B cell (primary cell): ENCODE measurements around the gene L3MBTL4. TPM values are rescaled to one million over a fixed set of nuclear protein-coding genes. Genes with fewer than 3 reads are reported as not detected.

ENCODE experiments used
- ATAC-seq: fragments of 200-7000 bp; cut with Tn5 transposase; one replicate; pipeline ENCODE4 v1.10.0; 2021; ENCODE audit warnings: low read depth, mild to moderate bottlenecking, moderate number of reproducible peaks, moderate library complexity
- CTCF ChIA-PET: fragments of 350-600 bp; sonication (Branson Sonifier 250); formaldehyde crosslinking; loops from one replicate; lab custom pipeline; 2021; ENCODE audit warnings: antibody characterized with exemption, inconsistent platforms; lab: Charles Lee
- POLR2A ChIA-PET: fragments of 350-600 bp; sonication (Branson Sonifier 250); formaldehyde crosslinking; loops from one replicate; lab custom pipeline; 2021; ENCODE audit warnings: antibody characterized with exemption; lab: Charles Lee
- DNase-seq: peaks from one replicate; pipeline ENCODE4 v3.0.0; 2013
- H2AFZ ChIP-seq: 2 replicates; pipeline ENCODE4 v1.6.1; 2012; ENCODE audit warnings: mild to moderate bottlenecking, low read depth, low read length; ENCODE audit not compliant: insufficient read depth, poor library complexity, severe bottlenecking
- H3K27ac ChIP-seq, 2 donors: 1 replicate in 1 of 2; 2 replicates in 1 of 2; pipeline ENCODE4 v1.5.1; 2012 to 2013; ENCODE audit warnings: low read length in 2 of 2, mild to moderate bottlenecking in 2 of 2, moderate library complexity in 1 of 2
- H3K27me3 ChIP-seq, 4 experiments: fragments of 200-600 bp in 1 of 4; sonication (generic) in 1 of 4; replicated peaks in 1 of 4; 1 replicate in 2 of 4; 2 replicates in 2 of 4; pipeline versions ENCODE4 v1.6.1 to v1.7.0; 2013 to 2016; ENCODE audit warnings: low read length in 3 of 4, mild to moderate bottlenecking in 2 of 4, mixed read lengths in 1 of 4, moderate library complexity in 1 of 4; ENCODE audit not compliant: insufficient read depth in 4 of 4, control insufficient read depth in 3 of 4; ENCODE audit errors: control extremely low read depth in 1 of 4
- H3K36me3 ChIP-seq, 2 experiments: replicated peaks in 1 of 2; 1 replicate in 1 of 2; 2 replicates in 1 of 2; pipeline versions ENCODE4 v1.6.1 to v1.7.1; 2013; ENCODE audit warnings: low read length in 1 of 2; ENCODE audit not compliant: insufficient read depth in 2 of 2, control insufficient read depth in 1 of 2; ENCODE audit errors: control extremely low read depth in 1 of 2, extremely low read depth in 1 of 2
- H3K4me1 ChIP-seq, 2 donors: fragments of 200-600 bp in 1 of 2; sonication (generic) in 1 of 2; 1 replicate in 1 of 2; 2 replicates in 1 of 2; pipeline versions ENCODE4 v1.5.1 to v1.6.1; 2013 to 2017; ENCODE audit warnings: low read length in 2 of 2; ENCODE audit not compliant: control insufficient read depth in 2 of 2, insufficient read depth in 2 of 2
- H3K4me2 ChIP-seq: replicated peaks from 2 replicates; pipeline ENCODE3; 2012; ENCODE audit warnings: mild to moderate bottlenecking, low read depth, low read length; ENCODE audit not compliant: poor library complexity, severe bottlenecking
- H3K4me3 ChIP-seq, 5 experiments: fragments of 200-600 bp in 1 of 5; sonication (generic) in 1 of 5; 1 replicate in 3 of 5; 2 replicates in 2 of 5; pipeline versions ENCODE4 v1.5.1 to v1.7.0; 2011 to 2016; ENCODE audit warnings: low read length in 4 of 5, mild to moderate bottlenecking in 4 of 5, low read depth in 2 of 5, control low read depth in 1 of 5, moderate library complexity in 1 of 5; ENCODE audit not compliant: insufficient read depth in 1 of 5; ENCODE audit errors: control extremely low read depth in 1 of 5, extremely low read depth in 1 of 5
- H3K79me2 ChIP-seq: fragments of 200-600 bp; sonication (generic); one replicate; pipeline ENCODE4 v1.6.0; 2016; ENCODE audit warnings: low read length; ENCODE audit not compliant: control insufficient read depth, insufficient read depth
- H3K9ac ChIP-seq: fragments of 200-600 bp; sonication (generic); 2 replicates; pipeline ENCODE4 v1.6.1; 2017; ENCODE audit warnings: mild to moderate bottlenecking, low read length, moderate library complexity
- H3K9me3 ChIP-seq, 3 donors: one replicate each; pipeline versions ENCODE4 v1.6.1 to v1.7.1; 2013; ENCODE audit warnings: low read length in 2 of 3; ENCODE audit not compliant: control insufficient read depth in 2 of 3, insufficient read depth in 1 of 3; ENCODE audit errors: control extremely low read depth in 1 of 3
- H4K20me1 ChIP-seq: 2 replicates; pipeline ENCODE4 v1.6.0; 2012; ENCODE audit warnings: mild to moderate bottlenecking, low read length; ENCODE audit not compliant: insufficient read depth, control insufficient read depth, poor library complexity, severe bottlenecking
- H3K27ac Mint-ChIP-seq: one replicate; pipeline ENCODE4 v1.8.0; 2021; ENCODE audit warnings: mixed read lengths
- H3K27me3 Mint-ChIP-seq: one replicate; pipeline ENCODE4 v1.8.0; 2021; ENCODE audit warnings: mixed read lengths
- H3K4me1 Mint-ChIP-seq: one replicate; pipeline ENCODE4 v1.8.0; 2021; ENCODE audit warnings: mixed read lengths
- H3K4me3 Mint-ChIP-seq: one replicate; pipeline ENCODE4 v1.8.0; 2021; ENCODE audit warnings: mixed read lengths
- H3K9me3 Mint-ChIP-seq: one replicate; pipeline ENCODE4 v1.8.0; 2022; ENCODE audit warnings: mixed read lengths; ENCODE audit not compliant: insufficient read depth
- CTCF ChIP-seq: fragments of 200-600 bp; IDR thresholded peaks from one replicate; pipeline ENCODE4 v1.8.0; 2022; ENCODE audit warnings: antibody characterized with exemption, mild to moderate bottlenecking
- EZH2 ChIP-seq: IDR thresholded peaks from 2 replicates; pipeline ENCODE4 v1.6.1; 2012; ENCODE audit warnings: borderline replicate concordance, low read depth, mild to moderate bottlenecking, moderate library complexity, low read length; ENCODE audit not compliant: insufficient read depth, poor library complexity, severe bottlenecking
- WGBS: methylation state at CpG from one replicate; pipeline ENCODE4 v1.1.5; 2013; ENCODE audit warnings: missing lambda C conversion rate; ENCODE audit not compliant: insufficient coverage; 5-methylcytosine and 5-hydroxymethylcytosine counted together
- intact Hi-C: fragments of 100-400 bp; cut with micrococcal nuclease; formaldehyde crosslinking; loops from one replicate; pipeline ENCODE4 v1.10.0; 2022
- polyA plus RNA-seq: library from polyadenylated mRNA; depleted of rRNA; stranded (reverse); fragments of >200 nt; gene quantifications from 2 replicates; pipeline ENCODE4 v1.2.3, GENCODE V29; 2012
- total RNA-seq, 2 donors: library from RNA; stranded (reverse); fragments of 120-200 nt in 1 of 2; gene quantifications; 1 replicate in 1 of 2; 2 replicates in 1 of 2; pipeline versions ENCODE4 v1.2.3 to v1.2.4, GENCODE V29; 2013 to 2022

Gene L3MBTL4
- total and polyA plus RNA-seq, 2 donors (not counting 1 experiment from before 2014, with no cell fraction given), result 3.0 to 11.9 TPM

DNA sequence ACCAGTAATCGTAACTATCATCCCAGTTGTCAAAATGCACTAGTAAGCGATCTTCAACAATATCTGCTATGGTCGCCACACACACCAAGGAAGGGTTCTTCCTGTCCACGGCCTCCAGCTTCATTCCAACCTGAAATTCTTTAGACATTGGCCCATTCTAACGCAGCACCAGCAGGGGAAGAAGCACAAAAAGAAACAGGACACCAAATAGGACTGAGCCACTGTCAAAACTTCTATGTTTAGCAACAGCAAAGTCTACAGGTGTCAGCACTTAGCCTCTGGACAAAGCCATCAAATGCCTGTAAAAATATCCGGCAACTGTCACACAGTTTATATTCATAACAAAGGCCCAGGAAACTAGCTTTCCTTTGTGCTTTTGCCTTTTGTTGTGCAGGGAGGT lies 175.0 kb downstream of the L3MBTL4 start:
- Mint-ChIP-seq H3K4me3 (no peak overlapping the region), H3K4me1 (no peaks in the 10 kb centered on the region), H3K27me3 (no peaks in the 10 kb centered on the region), H3K9me3 (peaks cover 2% of the 10 kb centered on the region), H3K27ac (no peak overlapping the region)
- Histone ChIP-seq H3K4me3 (no peak overlapping the region), H3K9ac (no peak overlapping the region), H4K20me1 (no peaks in the 10 kb centered on the region), H3K27me3 (no peaks in the 10 kb centered on the region), H3K4me2 (no peak overlapping the region), H3K27ac (no peak overlapping the region), H3K79me2 (no peaks in the 10 kb centered on the region), H3K9me3 (no peaks in the 10 kb centered on the region), H2AFZ (no peak overlapping the region), H3K4me1 (no peaks in the 10 kb centered on the region), H3K36me3 (no peaks in the 10 kb centered on the region)
- POLR2A ChIA-PET, result no interaction called here
- CTCF ChIA-PET, result no interaction called here
- WGBS, result 97% methylated on average over 5 of the region's 6 CpGs
- no peak for DNase-seq
- TF ChIP-seq CTCF (no peak), EZH2 (no peak)
- ATAC-seq, result no peak
- intact Hi-C loops, result no loop called here

DNA sequence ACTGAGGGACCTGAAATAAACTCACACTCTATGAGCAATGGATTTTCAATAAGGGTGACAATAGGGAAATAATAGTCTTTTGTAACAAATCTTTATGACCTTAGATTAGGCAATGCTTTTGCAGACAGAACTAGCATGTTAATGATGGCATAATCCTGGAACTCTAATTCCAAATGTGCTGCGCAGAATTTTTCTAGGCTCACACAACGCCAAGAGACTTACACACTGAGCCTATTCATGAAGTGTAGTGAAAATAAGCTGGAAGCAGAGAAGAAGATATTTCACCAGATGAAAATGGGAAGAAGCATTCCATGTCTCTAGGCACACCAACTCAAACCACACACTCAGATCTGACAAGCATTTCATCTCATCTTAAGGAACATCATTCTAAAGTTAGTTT lies 178.5 kb downstream of the L3MBTL4 start:
- H3K27ac ChIP-seq, result no peak overlapping the region
- no peak overlapping the region for H2AFZ ChIP-seq
- H3K9ac ChIP-seq, result no peak overlapping the region
- no peaks in the 10 kb centered on the region for H3K4me1 Mint-ChIP-seq
- H3K36me3 ChIP-seq, result no peaks in the 10 kb centered on the region
- H3K4me3 Mint-ChIP-seq, result no peak overlapping the region
- no peaks in the 10 kb centered on the region for H3K9me3 ChIP-seq
- ChIA-PET CTCF (no interaction called here), POLR2A (no interaction called here)
- no peak for TF ChIP-seq EZH2
- TF ChIP-seq CTCF, result no peak
- H3K9me3 Mint-ChIP-seq, result peaks cover 4% of the 10 kb centered on the region
- H3K4me1 ChIP-seq, result no peaks in the 10 kb centered on the region
- H3K27ac Mint-ChIP-seq, result no peak overlapping the region
- no peaks in the 10 kb centered on the region for H3K79me2 ChIP-seq
- H3K27me3 Mint-ChIP-seq, result no peaks in the 10 kb centered on the region
- ATAC-seq (no peak), DNase-seq (no peak)
- no peak overlapping the region for H3K4me2 ChIP-seq
- no peak overlapping the region for H3K4me3 ChIP-seq
- H4K20me1 ChIP-seq, result no peaks in the 10 kb centered on the region
- intact Hi-C loops, result no loop called here
- no peaks in the 10 kb centered on the region for H3K27me3 ChIP-seq
- no CpG with 5 or more reads among the region's 2 CpGs for WGBS
